Ovary (tissue), 9 donors: ENCODE data around the gene SPAG16. TPM values are rescaled to one million over a fixed set of nuclear protein-coding genes. Genes with fewer than 3 reads are reported as not detected.

ENCODE experiments used
- DNase-seq, 5 donors: peaks; one replicate each; pipeline ENCODE4 v3.0.0-alpha.2; 2019 to 2020
- H3K27ac ChIP-seq, 2 donors: fragments of 200-600 bp; one replicate each; pipeline versions ENCODE4 v1.5.1 to v1.8.0; 2019 to 2022
- H3K27me3 ChIP-seq: fragments of 200-600 bp; one replicate; pipeline ENCODE4 v1.8.0; 2022
- H3K36me3 ChIP-seq: fragments of 200-600 bp; sonication (generic); one replicate; pipeline ENCODE4 v1.5.1; 2019
- H3K4me1 ChIP-seq: one replicate; pipeline ENCODE4 v1.8.1; 2013; ENCODE audit warnings: mild to moderate bottlenecking, moderate library complexity; ENCODE audit not compliant: insufficient read depth
- H3K4me3 ChIP-seq: fragments of 200-600 bp; sonication (generic); one replicate; pipeline ENCODE4 v1.5.1; 2017
- H3K9me3 ChIP-seq, 2 donors: fragments of 200-600 bp in 1 of 2; sonication (generic) in 1 of 2; one replicate each; pipeline versions ENCODE4 v1.5.1 to v1.8.1; 2013 to 2019; ENCODE audit warnings: mild to moderate bottlenecking in 1 of 2, moderate library complexity in 1 of 2
- EP300 ChIP-seq: sonication (generic); formaldehyde crosslinking; IDR thresholded peaks from one replicate; pipeline ENCODE4 v1.6.1; 2017; ENCODE audit warnings: antibody characterized with exemption
- POLR2A ChIP-seq: fragments of 450-650 bp; IDR thresholded peaks from one replicate; pipeline ENCODE4 v1.6.1; 2017; ENCODE audit warnings: antibody characterized with exemption, mild to moderate bottlenecking, moderate library complexity
- WGBS, 3 donors: extraction: QIAGEN DNeasy Blood & Tissue Kit in 1 of 3; methylation state at CpG; one replicate each; pipeline versions ENCODE4 v1.1.5 to v1.1.7; 2013 to 2017; 5-methylcytosine and 5-hydroxymethylcytosine counted together
- intact Hi-C, 4 donors: fragments of 100-400 bp; cut with DNase I; formaldehyde crosslinking; loops; one replicate each; pipeline versions ENCODE4 v1.11.0 to v1.15.1; 2022 to 2023
- polyA plus RNA-seq, 2 donors: library from polyadenylated mRNA; stranded (reverse); fragments of 200-250 nt in 1 of 2; fragments of 350-450 nt in 1 of 2; fragmentation: Illumina TruSeq in 1 of 2; extraction: RNeasy Lipid Tissue Mini Kit (QIAGEN cat#74804) in 1 of 2; gene quantifications; one replicate each; pipeline ENCODE4 v1.2.3, GENCODE V29; 2013 to 2014
- total RNA-seq, 7 donors: library from RNA; depleted of rRNA in 2 of 7; stranded (reverse); fragments of >200 nt in 2 of 7; fragmentation: NEBNext Ultra II Directional in 3 of 7; extraction: Animal tissue kit (Norgen Biotek cat#: 25700) in 3 of 7; gene quantifications; one replicate each; pipeline versions ENCODE4 v1.1.0 to v1.2.4, GENCODE V29; 2016 to 2023
- TF ChIP-seq, protein P1 (sequence below), 3 donors: fragments of 450-650 bp in 2 of 3; fragments of 200-600 bp in 1 of 3; IDR thresholded peaks; one replicate each; pipeline versions ENCODE4 v1.5.1 to v1.8.0; 2016 to 2022; ENCODE audit warnings: antibody characterized with exemption in 3 of 3, mild to moderate bottlenecking in 1 of 3
- donor health status: DM: no; HTN: no; CAD: no; lungs with moderate emphysema.
- donor health status: DM: no; HTN: no; CAD: no.
- donor health status: Bipolar disorder and iron deficiency.
- donor health status: DM: yes; HTN: yes; CAD: no.
- donor health status: DM: no; HTN: no; CAD: no.
- donor health status: DM: yes; HTN: yes; CAD: no.

SPAG16 gene
- total and polyA plus RNA-seq, 9 donors, result 25.2 to 58.7 (median 28.9) TPM

GRCh38 chr2:214035921-214036320 is 751.7 kb downstream of the SPAG16 start:
- H3K9me3 ChIP-seq, result no peaks in the 10 kb centered on the region
- H3K27ac ChIP-seq, result no peak overlapping the region
- no peaks in the 10 kb centered on the region for H3K4me1 ChIP-seq
- H3K27me3 ChIP-seq, result no peaks in the 10 kb centered on the region
- H3K36me3 ChIP-seq, result no peaks in the 10 kb centered on the region
- no peak for DNase-seq
- intact Hi-C loops, result no loop called here
- H3K4me3 ChIP-seq, result no peak overlapping the region
- 96 to 97% (median 96%) methylated on average over 2 of the region's 2 CpGs for WGBS, 3 donors
- TF ChIP-seq, protein P1, sequence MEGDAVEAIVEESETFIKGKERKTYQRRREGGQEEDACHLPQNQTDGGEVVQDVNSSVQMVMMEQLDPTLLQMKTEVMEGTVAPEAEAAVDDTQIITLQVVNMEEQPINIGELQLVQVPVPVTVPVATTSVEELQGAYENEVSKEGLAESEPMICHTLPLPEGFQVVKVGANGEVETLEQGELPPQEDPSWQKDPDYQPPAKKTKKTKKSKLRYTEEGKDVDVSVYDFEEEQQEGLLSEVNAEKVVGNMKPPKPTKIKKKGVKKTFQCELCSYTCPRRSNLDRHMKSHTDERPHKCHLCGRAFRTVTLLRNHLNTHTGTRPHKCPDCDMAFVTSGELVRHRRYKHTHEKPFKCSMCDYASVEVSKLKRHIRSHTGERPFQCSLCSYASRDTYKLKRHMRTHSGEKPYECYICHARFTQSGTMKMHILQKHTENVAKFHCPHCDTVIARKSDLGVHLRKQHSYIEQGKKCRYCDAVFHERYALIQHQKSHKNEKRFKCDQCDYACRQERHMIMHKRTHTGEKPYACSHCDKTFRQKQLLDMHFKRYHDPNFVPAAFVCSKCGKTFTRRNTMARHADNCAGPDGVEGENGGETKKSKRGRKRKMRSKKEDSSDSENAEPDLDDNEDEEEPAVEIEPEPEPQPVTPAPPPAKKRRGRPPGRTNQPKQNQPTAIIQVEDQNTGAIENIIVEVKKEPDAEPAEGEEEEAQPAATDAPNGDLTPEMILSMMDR (IDR thresholded peaks at IDR 0.05), result no peak
- TF ChIP-seq EP300, result no peak
- TF ChIP-seq POLR2A, result no peak

DNA sequence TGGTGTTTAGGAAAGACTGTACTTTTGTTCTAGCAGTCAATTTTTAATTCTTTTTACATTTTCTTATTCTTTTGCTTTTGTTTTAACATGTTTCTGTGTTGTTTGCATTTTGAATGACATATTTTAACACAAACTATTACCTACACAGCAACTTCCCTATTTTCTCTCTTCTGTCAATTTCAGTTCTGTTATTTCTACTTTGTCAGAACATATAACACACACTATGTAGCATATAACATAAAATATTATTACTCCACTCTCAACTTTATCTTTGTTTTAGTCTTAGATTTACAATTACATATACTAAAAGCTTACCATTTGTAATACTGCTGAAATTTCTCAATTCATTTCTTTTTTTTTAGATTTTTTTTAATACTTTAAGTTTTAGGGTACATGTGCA is 753.9 kb downstream of the SPAG16 start:
- H3K9me3 ChIP-seq, result no peaks in the 10 kb centered on the region
- DNase-seq, result no peak
- no peak overlapping the region for H3K27ac ChIP-seq
- H3K36me3 ChIP-seq, result no peaks in the 10 kb centered on the region
- H3K27me3 ChIP-seq, result no peaks in the 10 kb centered on the region
- H3K4me1 ChIP-seq, result no peaks in the 10 kb centered on the region
- H3K4me3 ChIP-seq, result no peak overlapping the region
- intact Hi-C loops, result no loop called here
- TF ChIP-seq POLR2A (no peak), EP300 (no peak)
- TF ChIP-seq, protein P1 (IDR thresholded peaks at IDR 0.05), result no peak

DNA sequence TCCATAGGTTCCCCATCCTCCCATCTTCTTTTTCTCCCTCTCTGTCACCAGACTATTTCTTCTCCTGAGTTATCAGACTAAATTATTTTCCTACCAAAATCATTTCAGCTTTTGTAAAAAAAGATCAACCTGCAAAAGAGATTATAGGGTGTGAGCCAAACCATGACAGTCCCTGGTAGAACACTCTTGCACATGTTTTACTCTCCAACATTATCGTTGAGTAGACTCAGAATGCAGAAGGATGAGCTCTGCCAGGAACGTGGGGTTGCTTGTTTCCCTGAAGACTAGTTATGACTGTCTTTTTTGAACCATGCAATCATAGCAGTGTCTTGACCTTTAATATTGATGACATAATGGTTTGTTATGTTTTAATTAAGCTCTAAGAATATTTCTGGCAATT is 766.5 kb downstream of the SPAG16 start:
- Histone ChIP-seq H3K27me3 (no peaks in the 10 kb centered on the region), H3K36me3 (no peaks in the 10 kb centered on the region), H3K4me3 (no peak overlapping the region), H3K27ac (no peak overlapping the region), H3K9me3 (no peaks in the 10 kb centered on the region), H3K4me1 (no peaks in the 10 kb centered on the region)
- WGBS, 3 donors, result 55 to 64% (median 57%) methylated on average over 2 of the region's 2 CpGs
- intact Hi-C loops, result no loop called here
- TF ChIP-seq POLR2A (no peak), EP300 (no peak)
- TF ChIP-seq, protein P1 (IDR thresholded peaks at IDR 0.05), result no peak
- no peak for DNase-seq

DNA sequence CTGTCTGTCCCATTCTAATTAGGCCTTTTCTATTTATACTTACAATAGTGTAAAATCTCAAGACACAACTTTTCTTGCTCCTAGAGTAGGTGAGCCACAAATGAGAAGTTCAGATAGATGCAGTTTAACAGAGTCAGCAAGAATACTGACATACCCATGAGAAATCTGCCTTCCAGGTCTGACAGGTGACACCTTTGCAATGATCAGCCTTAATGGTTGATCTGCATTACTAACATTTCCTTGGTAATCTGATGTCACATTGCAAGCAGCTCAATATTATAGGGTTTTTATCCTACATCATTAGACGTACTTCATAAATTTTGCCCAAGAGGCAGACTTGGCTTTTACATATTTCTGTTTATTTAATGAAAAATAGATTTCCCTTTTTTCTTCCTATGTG is 767.3 kb downstream of the SPAG16 start:
- H3K4me3 ChIP-seq, result no peak overlapping the region
- TF ChIP-seq EP300, result no peak
- TF ChIP-seq, protein P1 (IDR thresholded peaks at IDR 0.05), result no peak
- no peak for TF ChIP-seq POLR2A
- H3K9me3 ChIP-seq, result no peaks in the 10 kb centered on the region
- no peaks in the 10 kb centered on the region for H3K36me3 ChIP-seq
- no peak for DNase-seq
- intact Hi-C loops, result no loop called here
- no peak overlapping the region for H3K27ac ChIP-seq
- 81 to 89% (median 82%) methylated on average over 1 of the region's 1 CpG for WGBS, 3 donors
- no peaks in the 10 kb centered on the region for H3K4me1 ChIP-seq
- H3K27me3 ChIP-seq, result no peaks in the 10 kb centered on the region

GRCh38 chr2:214052235-214052634 is 768.0 kb downstream of the SPAG16 start:
- intact Hi-C loops, result no loop called here
- no peaks in the 10 kb centered on the region for H3K9me3 ChIP-seq
- H3K36me3 ChIP-seq, result no peaks in the 10 kb centered on the region
- DNase-seq, result no peak
- no peak overlapping the region for H3K27ac ChIP-seq
- TF ChIP-seq EP300, result no peak
- TF ChIP-seq, protein P1 (IDR thresholded peaks at IDR 0.05), result no peak
- no peak for TF ChIP-seq POLR2A
- 61 to 70% (median 65%) methylated on average over 5 of the region's 5 CpGs for WGBS, 3 donors
- no peak overlapping the region for H3K4me3 ChIP-seq
- no peaks in the 10 kb centered on the region for H3K27me3 ChIP-seq
- no peaks in the 10 kb centered on the region for H3K4me1 ChIP-seq
